Ramos (cell line): ENCODE results near the gene YTHDC2.

Source experiments
- in situ Hi-C: fragments of 300-500 bp; cut with MboI; formaldehyde crosslinking; loops from one replicate; pipeline ENCODE4 v1.14.3; 2022; ENCODE audit warnings: low sequenced_read_pairs; ENCODE audit not compliant: unreplicated experiment

YTHDC2 gene

GRCh38 chr5:113513384-113514288 is at the start of gene YTHDC2:
TSS of gene YTHDC2 (plus strand) at chr5:113513694. CDS start at chr5:113513896, 202 bp downstream.
- in situ Hi-C loops, result no loop called here

DNA sequence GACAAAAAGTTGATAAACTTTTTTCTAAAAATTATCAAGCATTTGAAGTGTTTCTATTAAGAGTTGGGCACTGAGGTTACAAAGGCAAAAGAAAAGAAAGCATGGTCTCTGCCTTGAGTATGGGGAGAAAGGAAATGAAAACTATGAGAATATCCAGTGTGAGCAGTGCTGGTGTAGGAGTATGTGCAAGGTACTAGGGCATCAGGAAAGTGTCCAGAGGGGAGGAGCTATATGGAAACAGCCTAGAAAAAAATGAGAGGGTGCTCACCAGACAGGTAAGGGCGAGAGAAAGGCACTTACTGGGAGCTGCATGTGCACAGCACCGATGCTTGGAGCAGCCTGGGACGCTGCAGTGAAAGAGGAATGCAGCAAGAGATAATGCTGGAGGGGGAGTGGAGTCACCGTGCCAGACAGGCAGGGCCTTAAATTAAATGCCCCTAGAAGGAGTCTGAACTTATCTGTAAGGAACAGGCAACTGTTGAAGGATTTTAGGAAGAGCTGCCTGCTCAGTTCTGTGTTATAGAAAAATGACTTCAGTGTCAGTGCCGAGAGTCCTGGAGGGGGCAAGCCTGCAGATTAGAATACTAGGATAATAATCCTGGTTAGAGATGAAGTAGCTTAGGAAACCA is 39.3 kb upstream of the YTHDC2 start:
- in situ Hi-C loops, result no loop called here

GRCh38 chr5:113478691-113479090 is 34.8 kb upstream of the YTHDC2 start:
- in situ Hi-C loops, result no loop called here

DNA sequence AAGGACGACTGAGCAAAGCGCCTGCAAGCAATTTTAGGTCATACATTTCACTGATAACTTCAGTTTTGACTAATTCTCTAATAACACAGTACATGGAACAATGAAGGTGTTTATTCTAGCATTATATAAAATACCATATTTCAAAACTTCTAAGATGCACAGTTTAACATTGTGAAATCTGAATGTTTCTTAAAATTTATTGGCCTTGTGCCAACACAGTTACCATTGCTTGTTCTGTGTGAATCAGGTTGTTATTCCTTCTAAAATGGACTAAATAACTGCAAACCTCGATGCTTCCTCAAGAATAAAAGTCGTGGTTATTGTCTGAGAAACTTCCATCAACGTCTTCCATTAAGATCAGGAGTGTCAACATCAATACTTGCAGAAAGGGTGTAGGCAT is 33.3 kb upstream of the YTHDC2 start:
- in situ Hi-C loops, result no loop called here

GRCh38 chr5:113487416-113487780 is 26.1 kb upstream of the YTHDC2 start:
- in situ Hi-C loops, result no loop called here

GRCh38 chr5:113487781-113488644 is 25.5 kb upstream of the YTHDC2 start, which contains the start of gene MCC:
TSS of gene MCC (minus strand) at chr5:113488453.
- in situ Hi-C loops, result no loop called here

GRCh38 chr5:113488645-113489184 is 24.8 kb upstream of the YTHDC2 start:
- in situ Hi-C loops, result no loop called here

- in situ Hi-C loops, result no loop called here
Measured at GRCh38 chr5:113489299-113489698, 24.2 kb upstream of the YTHDC2 start.

DNA sequence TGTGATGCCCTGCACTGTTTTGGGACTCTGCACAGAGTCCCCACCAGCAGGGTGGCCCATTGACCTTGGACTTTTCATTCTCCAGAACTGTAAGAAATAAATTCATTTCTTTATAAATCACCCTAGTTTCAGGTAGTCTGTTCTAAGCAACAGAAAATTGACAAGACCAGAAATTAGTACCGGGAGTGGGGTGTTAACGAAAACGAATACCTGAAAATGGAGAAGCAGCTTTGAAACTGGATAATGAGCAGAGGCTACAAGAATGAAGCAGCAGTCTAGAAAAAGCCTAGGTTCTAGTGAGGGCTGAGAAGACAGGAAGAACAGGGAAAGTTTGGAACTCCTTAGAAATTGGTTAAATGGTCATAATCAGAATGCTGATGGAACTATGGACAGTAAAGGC is 23.2 kb upstream of the YTHDC2 start:
- in situ Hi-C loops, result no loop called here

DNA sequence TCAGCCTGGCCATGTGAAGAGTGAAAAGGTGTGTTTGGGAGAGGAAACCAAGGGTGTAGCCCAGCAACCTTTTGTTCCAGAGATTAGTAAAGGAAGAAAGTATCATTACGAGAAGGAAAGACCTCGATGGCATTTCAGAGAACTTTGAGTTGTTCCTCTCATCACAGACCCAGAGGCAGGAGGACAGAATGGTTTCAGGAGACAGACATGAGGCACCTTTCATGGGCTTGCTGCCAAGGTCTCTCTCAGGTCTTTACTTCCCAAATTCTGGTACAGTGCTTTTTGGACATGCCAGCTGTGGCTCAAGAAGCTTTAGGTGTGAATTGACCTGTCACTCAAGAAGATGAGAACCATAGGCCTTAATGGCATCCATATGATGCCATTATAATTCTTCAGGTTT is 22.5 kb upstream of the YTHDC2 start:
- in situ Hi-C loops, result no loop called here

- in situ Hi-C loops, result no loop called here
Measured at GRCh38 chr5:113493446-113493845, 20.0 kb upstream of the YTHDC2 start.

- in situ Hi-C loops, result no loop called here
Measured at GRCh38 chr5:113495422-113495841, 18.1 kb upstream of the YTHDC2 start.

- in situ Hi-C loops, result no loop called here
Measured at GRCh38 chr5:113502073-113502472, 11.4 kb upstream of the YTHDC2 start.

DNA sequence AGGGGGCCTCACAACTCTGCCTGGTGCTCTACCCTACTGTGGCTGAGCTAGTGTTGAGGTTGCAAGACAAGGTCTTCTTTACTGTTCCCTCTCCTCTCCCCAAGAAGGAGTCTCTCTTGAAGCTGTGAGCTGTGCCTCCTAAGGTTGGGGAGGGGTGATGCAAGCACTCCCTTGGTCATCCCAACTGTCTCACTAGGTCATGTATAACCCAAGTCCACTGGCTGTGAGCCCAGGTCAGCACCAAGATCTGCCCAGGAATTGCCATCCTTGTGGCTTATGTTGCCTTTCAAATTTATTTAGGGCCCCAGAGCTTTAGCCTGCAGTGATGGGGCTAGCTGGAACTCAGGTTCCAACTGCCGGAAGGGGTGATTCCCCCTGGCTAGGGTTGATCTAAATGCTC is 10.3 kb upstream of the YTHDC2 start:
- in situ Hi-C loops, result no loop called here

DNA sequence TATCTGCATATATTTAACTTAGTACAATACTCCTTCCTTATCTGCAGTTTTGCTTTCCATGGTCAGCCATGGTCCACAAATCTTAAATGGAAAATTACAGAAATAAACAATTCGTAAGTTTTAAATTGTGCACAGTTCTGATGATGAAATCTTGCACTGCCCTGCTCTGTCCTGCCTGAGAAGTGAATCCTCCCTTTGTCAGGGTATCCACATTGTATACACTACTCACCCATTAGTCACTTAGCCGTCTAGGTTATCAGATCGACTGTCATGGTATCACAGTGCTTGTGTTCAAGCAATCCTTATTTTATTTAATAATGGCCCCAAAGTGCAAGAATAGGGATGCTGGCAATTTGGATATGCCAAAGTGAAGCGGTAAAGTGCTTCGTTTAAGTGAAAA is 8.3 kb upstream of the YTHDC2 start:
- in situ Hi-C loops, result no loop called here

- in situ Hi-C loops, result no loop called here
Measured at GRCh38 chr5:113507601-113508000, 5.9 kb upstream of the YTHDC2 start.

DNA sequence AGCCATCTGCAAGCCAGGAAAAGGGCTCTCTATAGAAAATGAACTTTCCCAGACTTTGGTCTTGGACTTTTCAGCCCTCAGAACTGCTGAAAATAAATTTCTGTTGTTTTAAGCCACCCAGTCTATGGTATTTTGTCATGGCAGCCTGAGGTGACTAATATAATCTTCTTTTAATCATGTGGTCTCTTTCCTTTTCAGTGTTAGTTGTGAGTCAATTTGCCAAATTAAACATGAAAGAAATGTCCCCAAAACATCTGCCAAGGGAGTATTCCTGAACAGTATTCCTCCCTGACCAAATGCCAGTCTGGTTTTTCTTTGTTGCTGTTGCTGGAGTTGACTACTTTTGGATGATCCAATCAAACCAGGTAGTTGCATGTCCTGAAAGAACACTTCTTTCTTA is 4.7 kb upstream of the YTHDC2 start:
- in situ Hi-C loops, result no loop called here

GRCh38 chr5:113510836-113511451 is 2.5 kb upstream of the YTHDC2 start:
- in situ Hi-C loops, result no loop called here

DNA sequence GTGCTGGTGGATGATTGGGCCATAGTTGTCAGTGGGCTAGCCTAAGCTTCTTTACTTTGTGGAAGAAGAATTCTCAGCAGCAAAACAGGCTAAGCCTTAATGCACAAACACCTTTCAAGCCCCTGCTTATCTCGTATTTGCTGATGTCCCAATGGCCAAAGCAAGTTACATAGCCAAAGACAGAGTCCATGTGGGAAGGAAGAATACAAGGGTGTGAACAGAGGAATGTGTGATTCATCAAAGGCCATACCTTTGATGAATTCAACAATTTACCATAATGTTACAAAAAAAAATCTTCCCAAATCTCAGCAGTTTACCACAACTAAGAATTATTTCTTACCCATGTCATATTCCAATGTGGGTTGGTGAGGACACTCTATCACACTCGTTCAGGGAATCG is 1.2 kb upstream of the YTHDC2 start:
- in situ Hi-C loops, result no loop called here

DNA sequence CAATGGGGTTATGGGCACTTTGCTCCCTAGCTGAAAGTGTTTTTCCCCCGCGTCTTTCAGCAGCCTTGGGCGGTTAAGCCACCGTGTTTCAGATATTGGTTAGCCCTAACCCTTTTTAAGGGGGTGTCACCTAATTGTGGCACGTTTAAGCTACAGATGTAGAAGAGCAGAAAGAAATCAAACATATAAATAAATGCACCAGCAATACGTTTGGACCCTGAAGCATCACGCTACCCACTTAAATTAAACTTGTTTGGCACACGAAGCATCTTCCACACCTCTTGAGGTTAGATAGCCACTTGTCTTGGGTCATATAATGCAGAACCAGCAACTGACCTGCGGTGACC is 768 bp downstream of the YTHDC2 start:
- in situ Hi-C loops, result no loop called here
